HTR-8/SVneo (cell line): ENCODE data around the gene FAF2.
"Not testable (repeated sequence)": the region's sequence is repeated elsewhere in the genome, so short reads cannot be mapped to it uniquely, and the experiment has no call there.

ENCODE experiments used
- DNase-seq: peaks from one replicate; pipeline ENCODE4 v3.0.0; 2011; ENCODE audit warnings: low spot score, mixed read lengths; ENCODE audit not compliant: insufficient read length
- FAIRE-seq: peaks from 2 replicates; lab custom pipeline; 2011; peaks lifted over from hg19 to GRCh38; lab: Jason Lieb, UNC

The FAF2 gene

GRCh38 chr5:176538230-176538988 is 90.2 kb downstream of the FAF2 start:
- FAIRE-seq: no peak
- DNase-seq: no peak

GRCh38 chr5:176538989-176539384 is 90.8 kb downstream of the FAF2 start:
- DNase-seq: no peak
- FAIRE-seq: no peak

- DNase-seq (no peak), FAIRE-seq (no peak)
These were observed 92.3 kb downstream of the FAF2 start for GRCh38 chr5:176540476-176540899.

GRCh38 chr5:176540956-176541337 is 92.8 kb downstream of the FAF2 start:
- no peak for DNase-seq
- no peak for FAIRE-seq

- FAIRE-seq (no peak), DNase-seq (peak; percentile 66)
These were observed 93.4 kb downstream of the FAF2 start for GRCh38 chr5:176541338-176542134.

- DNase-seq (no peak), FAIRE-seq (no peak)
These were observed 94.0 kb downstream of the FAF2 start for GRCh38 chr5:176542135-176542595.

- no peak for FAIRE-seq
- DNase-seq: no peak
These were observed 94.6 kb downstream of the FAF2 start for GRCh38 chr5:176542596-176543427.

- FAIRE-seq (peak; percentile 68), DNase-seq (peak; percentile 50)
These were observed 95.4 kb downstream of the FAF2 start for GRCh38 chr5:176543428-176544182.

- DNase-seq (no peak), FAIRE-seq (no peak)
These were observed 97.2 kb downstream of the FAF2 start for GRCh38 chr5:176545388-176545736.

GRCh38 chr5:176545737-176546509 is 97.7 kb downstream of the FAF2 start:
- DNase-seq: no peak
- no peak for FAIRE-seq

- DNase-seq (no peak), FAIRE-seq (no peak)
These were observed 99.6 kb downstream of the FAF2 start for GRCh38 chr5:176547802-176548201.

GRCh38 chr5:176548967-176549444 is 100.8 kb downstream of the FAF2 start, which contains the start of gene CDHR2:
CDHR2 (plus strand) TSS chr5:176549342; CDS start chr5:176565353, 16,011 bp downstream.
- FAIRE-seq: no peak

GRCh38 chr5:176549871-176550270 is 101.7 kb downstream of the FAF2 start:
- FAIRE-seq (no peak), DNase-seq (no peak)

More at GRCh38 chr5:176548967-176549444, 100.8 kb downstream of the FAF2 start, which contains the start of gene CDHR2:
- DNase-seq: no peak

GRCh38 chr5:176550275-176550831 is 102.2 kb downstream of the FAF2 start:
- DNase-seq (no peak), FAIRE-seq (no peak)

- not testable (repeated sequence) for DNase-seq, FAIRE-seq
These were observed 102.8 kb downstream of the FAF2 start for GRCh38 chr5:176550937-176551336.

GRCh38 chr5:176552332-176552869 is 104.2 kb downstream of the FAF2 start:
- DNase-seq (no peak), FAIRE-seq (no peak)

- FAIRE-seq: no peak
These were observed 105.3 kb downstream of the FAF2 start for GRCh38 chr5:176553260-176554085.

More at GRCh38 chr5:176553260-176554085, 105.3 kb downstream of the FAF2 start:
- DNase-seq: no peak
